Activated B cell treated with CpG ODN at 0.5 μM for 24 hours (primary cell): ENCODE measurements around the gene SH3TC1. TPM values are rescaled to one million over a fixed set of nuclear protein-coding genes. Genes with fewer than 3 reads are reported as not detected.

Source experiments
- ATAC-seq: fragments of 200-7000 bp; cut with Tn5 transposase; one replicate; pipeline ENCODE4 v1.10.0; 2021; ENCODE audit warnings: low read depth, mild to moderate bottlenecking, moderate library complexity
- CTCF ChIA-PET: fragments of 350-600 bp; sonication (Branson Sonifier 250); formaldehyde crosslinking; loops from one replicate; lab custom pipeline; 2021; ENCODE audit warnings: antibody characterized with exemption; lab: Charles Lee
- POLR2A ChIA-PET: fragments of 350-600 bp; sonication (Branson Sonifier 250); formaldehyde crosslinking; loops from one replicate; lab custom pipeline; 2021; ENCODE audit warnings: antibody characterized with exemption; lab: Charles Lee
- DNase-seq: peaks from one replicate; pipeline ENCODE4 v3.0.0; 2022
- H3K27ac Mint-ChIP-seq: one replicate; pipeline ENCODE4 v1.8.0; 2020; ENCODE audit warnings: mixed read lengths
- H3K27me3 Mint-ChIP-seq: one replicate; pipeline ENCODE4 v1.8.0; 2021; ENCODE audit warnings: mixed read lengths
- H3K36me3 Mint-ChIP-seq: one replicate; pipeline ENCODE4 v1.8.0; 2021; ENCODE audit warnings: low read depth, mixed read lengths
- H3K4me1 Mint-ChIP-seq: one replicate; pipeline ENCODE4 v1.8.0; 2021; ENCODE audit warnings: mixed read lengths
- H3K4me3 Mint-ChIP-seq: one replicate; pipeline ENCODE4 v1.8.0; 2020; ENCODE audit warnings: mild to moderate bottlenecking, mixed read lengths
- H3K9me3 Mint-ChIP-seq: one replicate; pipeline ENCODE4 v1.8.0; 2020; ENCODE audit warnings: mixed read lengths
- CTCF ChIP-seq: fragments of 200-600 bp; IDR thresholded peaks from one replicate; pipeline ENCODE4 v1.8.0; 2022; ENCODE audit warnings: antibody characterized with exemption, mild to moderate bottlenecking
- intact Hi-C: fragments of 100-400 bp; cut with micrococcal nuclease; formaldehyde crosslinking; loops from one replicate; pipeline ENCODE4 v1.15.1; 2024
- total RNA-seq: library from RNA; stranded (reverse); gene quantifications from 2 replicates; pipeline ENCODE4 v1.2.3, GENCODE V29; 2022

Gene SH3TC1
- total RNA-seq, 1 donor from 2014 or later, result 135 TPM

DNA sequence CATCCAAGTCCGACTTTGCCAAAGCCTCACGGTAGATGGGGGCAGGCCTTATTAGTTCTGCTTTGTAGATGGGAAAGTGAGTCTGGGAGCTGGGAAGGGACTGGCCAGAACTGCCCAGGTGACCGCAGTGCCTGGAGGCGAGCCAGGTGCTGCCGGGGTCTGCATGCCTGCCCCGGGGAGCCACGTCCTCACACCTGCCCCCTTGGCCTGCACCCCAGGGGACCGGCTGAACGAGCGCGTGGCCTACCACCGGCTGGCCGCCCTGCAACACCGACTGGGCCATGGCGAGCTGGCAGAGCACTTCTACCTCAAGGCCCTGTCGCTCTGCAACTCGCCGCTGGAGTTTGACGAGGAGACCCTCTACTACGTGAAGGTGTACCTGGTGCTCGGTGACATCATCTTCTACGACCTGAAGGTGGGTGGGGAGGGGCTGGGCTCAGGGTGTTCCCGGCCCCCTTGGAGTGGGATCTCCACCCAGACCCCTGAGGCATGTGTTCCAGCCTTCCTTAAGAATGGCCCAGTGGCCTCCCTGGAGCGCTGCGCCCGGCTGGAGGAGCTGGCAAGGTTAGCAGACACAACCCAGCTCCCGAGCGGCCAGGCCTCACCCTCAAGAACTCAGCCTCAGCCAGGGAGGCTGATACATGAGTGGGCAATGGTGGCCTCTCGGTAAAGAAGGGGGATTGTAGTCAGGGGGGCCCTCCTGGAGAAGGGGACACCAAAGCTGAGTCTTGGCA lies 38.3 kb downstream of the SH3TC1 start:
- POLR2A ChIA-PET, result interaction anchor here (0.6 to 1.7 kb wide), 5 partner anchors 9 to 363 kb away, joined by 3 to 11 read pairs (median 5); partner anchors contain the start of gene SH3TC1
- Mint-ChIP-seq H3K27me3 (no peaks in the 10 kb centered on the region), H3K9me3 (no peaks in the 10 kb centered on the region), H3K27ac (no peak overlapping the region), H3K4me1 (peaks cover 26% of the 10 kb centered on the region), H3K36me3 (peaks cover 51% of the 10 kb centered on the region), H3K4me3 (no peak overlapping the region)
- CTCF ChIA-PET, result interaction anchor here (0.6 to 1.4 kb wide), 3 partner anchors 9 to 61 kb away, joined by 3 to 8 read pairs (median 3); no protein-coding TSS in a partner anchor
- DNase-seq (no peak), ATAC-seq (no peak)
- intact Hi-C loops, result no loop called here
- no peak for TF ChIP-seq CTCF

GRCh38 chr4:8238036-8238511 lies 39.0 kb downstream of the SH3TC1 start:
- Mint-ChIP-seq H3K4me3 (no peak overlapping the region), H3K36me3 (peaks cover 52% of the 10 kb centered on the region), H3K27me3 (no peaks in the 10 kb centered on the region), H3K9me3 (no peaks in the 10 kb centered on the region), H3K27ac (no peak overlapping the region), H3K4me1 (peaks cover 25% of the 10 kb centered on the region)
- peak; percentile 67 for ATAC-seq
- DNase-seq, result peak; percentile 42
- CTCF ChIA-PET, result interaction anchor here (1.0 to 1.4 kb wide), 3 partner anchors 11 to 61 kb away, joined by 3 to 8 read pairs (median 3); no protein-coding TSS in a partner anchor
- no peak for TF ChIP-seq CTCF
- POLR2A ChIA-PET, result interaction anchor here (1.0 to 1.7 kb wide), 4 partner anchors 9 to 75 kb away, joined by 4 to 11 read pairs (median 6); partner anchors contain the start of gene SH3TC1
- intact Hi-C loops, result loop anchor here (1.0 kb wide), 2 partner anchors 10 to 37 kb away; no protein-coding TSS in a partner anchor

- POLR2A ChIA-PET, result interaction anchor here (1.5 to 1.7 kb wide), 3 partner anchors 10 to 62 kb away, joined by 5 to 11 read pairs (median 7); partner anchors contain the start of gene SH3TC1
- intact Hi-C loops, result loop anchor here (1.0 kb wide), 2 partner anchors 10 to 37 kb away; no protein-coding TSS in a partner anchor
- Mint-ChIP-seq H3K4me3 (no peak overlapping the region), H3K4me1 (peaks cover 25% of the 10 kb centered on the region), H3K27ac (no peak overlapping the region), H3K36me3 (peaks cover 52% of the 10 kb centered on the region), H3K27me3 (no peaks in the 10 kb centered on the region), H3K9me3 (no peaks in the 10 kb centered on the region)
- TF ChIP-seq CTCF, result no peak
- ATAC-seq, result peak; percentile 29
- CTCF ChIA-PET, result interaction anchor here (1.0 to 1.3 kb wide), 2 partner anchors 11 to 40 kb away, joined by 3 read pairs; no protein-coding TSS in a partner anchor
- no peak for DNase-seq
Observed at GRCh38 chr4:8238515-8239053, 39.5 kb downstream of the SH3TC1 start.

DNA sequence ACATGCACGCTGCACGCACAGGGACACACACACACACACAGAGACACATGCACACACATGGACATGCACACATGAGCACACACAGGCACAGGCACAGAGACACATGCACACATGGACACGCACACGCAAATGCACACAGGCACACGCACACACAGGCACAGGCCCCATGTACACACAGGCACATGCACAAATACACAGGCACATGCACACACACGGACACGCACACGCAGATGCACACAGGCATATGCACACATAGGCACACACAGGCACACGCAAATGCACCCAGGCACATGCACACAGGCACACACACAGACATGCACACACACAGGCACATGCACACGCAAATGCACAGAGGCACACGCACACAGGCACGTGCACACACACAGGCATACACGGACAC lies 40.1 kb downstream of the SH3TC1 start:
- DNase-seq (no peak), ATAC-seq (no peak)
- intact Hi-C loops, result no loop called here
- H3K4me1 Mint-ChIP-seq, result peaks cover 25% of the 10 kb centered on the region
- ChIA-PET CTCF (interaction anchor here (1.3 kb wide), 1 partner anchor 12 kb away, joined by 3 read pairs; no protein-coding TSS in a partner anchor), POLR2A (interaction anchor here (1.6 kb wide), 1 partner anchor 40 kb away, joined by 7 read pairs; the partner anchor contains the start of gene SH3TC1)
- peaks cover 52% of the 10 kb centered on the region for H3K36me3 Mint-ChIP-seq
- H3K9me3 Mint-ChIP-seq, result no peaks in the 10 kb centered on the region
- peak overlapping the region; percentile 24 for H3K27ac Mint-ChIP-seq
- no peaks in the 10 kb centered on the region for H3K27me3 Mint-ChIP-seq
- H3K4me3 Mint-ChIP-seq, result no peak overlapping the region
- no peak for TF ChIP-seq CTCF
